Tibial nerve (tissue), 4 donors: ENCODE results near the gene ABCA9.

ENCODE experiments used
- EP300 ChIP-seq, 2 donors: sonication (generic); formaldehyde crosslinking; IDR thresholded peaks; one replicate each; pipeline ENCODE4 v1.6.1; 2017; ENCODE audit warnings: antibody characterized with exemption in 2 of 2, mild to moderate bottlenecking in 1 of 2
- POLR2A ChIP-seq, 2 donors: fragments of 450-650 bp; IDR thresholded peaks; one replicate each; pipeline ENCODE4 v1.6.1; 2017; ENCODE audit warnings: antibody characterized with exemption in 2 of 2, mild to moderate bottlenecking in 2 of 2, moderate library complexity in 2 of 2
- TF ChIP-seq, protein P1 (sequence below), 5 experiments: fragments of 200-600 bp in 3 of 5; fragments of 450-650 bp in 2 of 5; sonication (generic) in 3 of 5; IDR thresholded peaks; one replicate each; pipeline ENCODE4 v1.5.1; 2016 to 2019; ENCODE audit warnings: antibody characterized with exemption in 5 of 5, mild to moderate bottlenecking in 3 of 5, moderate library complexity in 2 of 5

DNA sequence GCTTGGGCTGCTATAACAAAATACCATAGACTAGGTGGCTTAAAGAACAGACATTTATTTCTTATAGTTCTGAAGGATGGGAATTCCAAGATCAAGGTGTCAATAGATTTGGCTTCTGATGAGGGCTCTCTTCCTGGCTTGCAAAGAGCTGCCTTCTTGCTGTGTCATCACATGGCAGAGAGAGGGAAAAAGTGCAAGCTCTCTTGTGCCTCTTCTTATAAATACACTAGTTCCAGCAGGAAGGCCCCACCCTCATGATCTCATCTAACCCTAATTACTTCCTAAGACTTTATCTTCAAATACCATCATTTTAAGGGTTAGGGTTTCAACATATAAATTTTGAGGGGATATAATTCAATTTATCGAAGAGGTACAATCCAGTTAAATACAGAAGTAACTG is 30.6 kb downstream of the ABCA9 start:
- TF ChIP-seq, protein P1, sequence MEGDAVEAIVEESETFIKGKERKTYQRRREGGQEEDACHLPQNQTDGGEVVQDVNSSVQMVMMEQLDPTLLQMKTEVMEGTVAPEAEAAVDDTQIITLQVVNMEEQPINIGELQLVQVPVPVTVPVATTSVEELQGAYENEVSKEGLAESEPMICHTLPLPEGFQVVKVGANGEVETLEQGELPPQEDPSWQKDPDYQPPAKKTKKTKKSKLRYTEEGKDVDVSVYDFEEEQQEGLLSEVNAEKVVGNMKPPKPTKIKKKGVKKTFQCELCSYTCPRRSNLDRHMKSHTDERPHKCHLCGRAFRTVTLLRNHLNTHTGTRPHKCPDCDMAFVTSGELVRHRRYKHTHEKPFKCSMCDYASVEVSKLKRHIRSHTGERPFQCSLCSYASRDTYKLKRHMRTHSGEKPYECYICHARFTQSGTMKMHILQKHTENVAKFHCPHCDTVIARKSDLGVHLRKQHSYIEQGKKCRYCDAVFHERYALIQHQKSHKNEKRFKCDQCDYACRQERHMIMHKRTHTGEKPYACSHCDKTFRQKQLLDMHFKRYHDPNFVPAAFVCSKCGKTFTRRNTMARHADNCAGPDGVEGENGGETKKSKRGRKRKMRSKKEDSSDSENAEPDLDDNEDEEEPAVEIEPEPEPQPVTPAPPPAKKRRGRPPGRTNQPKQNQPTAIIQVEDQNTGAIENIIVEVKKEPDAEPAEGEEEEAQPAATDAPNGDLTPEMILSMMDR (IDR thresholded peaks at IDR 0.05): no peak
- no peak for TF ChIP-seq EP300 (IDR thresholded peaks at IDR 0.05)
- no peak for TF ChIP-seq POLR2A (IDR thresholded peaks at IDR 0.05)
